ENCODE measurements around the gene LPIN3.

The LPIN3 gene

DNA sequence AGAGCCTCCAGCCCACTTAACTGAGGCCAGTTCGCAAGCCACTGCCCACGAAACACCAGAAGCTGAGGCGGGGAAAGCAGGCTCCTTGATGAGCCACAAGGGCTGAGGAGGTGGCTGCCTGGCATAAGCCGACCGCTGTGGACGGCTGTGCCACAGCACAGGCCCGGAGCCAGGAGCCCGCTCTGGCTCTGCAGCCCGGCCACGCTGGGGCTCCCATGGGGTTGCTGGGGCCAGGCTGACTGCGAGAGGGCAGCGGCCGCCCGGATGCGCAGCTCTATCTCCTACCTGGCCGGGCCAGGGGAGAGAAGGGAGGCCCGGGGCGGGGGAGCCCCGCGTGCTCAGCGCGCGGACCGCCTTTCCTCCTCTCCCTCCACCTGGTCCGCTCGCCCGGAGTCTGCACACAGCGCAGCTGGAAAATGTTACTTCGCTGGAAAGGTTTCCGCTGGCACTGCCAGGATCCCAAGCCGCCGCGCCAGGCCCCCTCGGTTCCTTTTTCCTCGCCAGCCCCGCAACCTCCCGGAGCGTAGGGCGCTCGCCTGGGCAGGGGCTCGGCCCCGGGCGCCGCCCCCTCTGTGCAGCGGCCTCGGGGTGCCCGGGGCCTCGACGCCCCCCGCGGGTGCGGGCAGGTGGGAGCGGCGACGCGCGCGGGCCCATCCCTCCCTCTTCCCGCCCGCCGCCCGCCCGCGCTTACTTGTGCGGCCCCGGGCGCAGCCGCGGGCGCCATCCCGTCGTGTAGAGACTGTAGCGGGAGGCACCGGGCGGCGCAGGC, 25.3 kb downstream of the LPIN3 start:
- no peak for DNase-seq (ENCODE audit: low read depth in 2 of 2)

DNA sequence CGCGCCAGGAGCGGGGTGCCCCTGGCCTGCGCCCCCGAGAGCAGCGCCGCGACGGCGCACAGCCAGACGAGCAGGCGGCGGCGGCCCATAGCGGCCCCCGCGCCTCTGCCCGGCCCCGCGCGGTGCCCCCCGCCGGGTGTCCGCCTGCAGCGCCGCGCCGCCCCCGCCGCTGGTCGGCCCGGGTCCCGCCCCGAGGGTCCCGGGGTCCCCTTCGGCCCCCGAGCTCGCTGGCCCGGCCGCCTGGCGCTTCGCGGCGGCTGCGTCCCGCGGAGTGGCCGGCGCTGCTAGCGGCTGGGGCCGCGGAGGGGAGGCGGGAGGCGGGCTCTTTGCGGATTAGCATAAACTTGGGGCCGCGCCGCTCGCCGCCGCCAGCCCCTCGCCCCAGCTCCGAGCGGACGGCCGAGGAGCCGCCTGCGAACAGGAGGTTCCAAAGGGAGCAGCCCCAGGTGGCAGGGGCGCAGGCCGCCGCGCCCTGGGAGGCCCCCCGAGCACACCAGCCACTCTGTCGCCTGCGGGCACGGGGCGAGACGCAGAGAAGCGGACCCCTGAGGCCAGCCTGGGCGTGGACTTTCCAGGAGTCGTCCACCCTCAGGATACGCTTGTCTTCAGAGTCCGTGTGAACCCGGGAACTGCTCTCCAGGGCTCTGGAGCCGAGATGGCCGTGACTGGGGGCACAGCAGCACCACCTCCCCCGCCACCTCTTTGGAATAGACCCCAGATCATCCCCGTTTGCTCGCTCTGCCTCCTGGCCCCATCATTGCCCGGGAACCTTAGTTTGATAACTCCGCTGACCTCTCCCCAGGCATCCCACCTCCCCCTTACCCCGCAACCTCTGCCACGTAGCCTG, 26.1 kb downstream of the LPIN3 start, which contains the start of gene EMILIN3:
Gene EMILIN3 (minus strand): TSS at position 273 of the 847 bp plus-strand sequence. CDS start 184 bp downstream, at position 89.
- no peak for DNase-seq (ENCODE audit: low read depth in 2 of 2)

DNA sequence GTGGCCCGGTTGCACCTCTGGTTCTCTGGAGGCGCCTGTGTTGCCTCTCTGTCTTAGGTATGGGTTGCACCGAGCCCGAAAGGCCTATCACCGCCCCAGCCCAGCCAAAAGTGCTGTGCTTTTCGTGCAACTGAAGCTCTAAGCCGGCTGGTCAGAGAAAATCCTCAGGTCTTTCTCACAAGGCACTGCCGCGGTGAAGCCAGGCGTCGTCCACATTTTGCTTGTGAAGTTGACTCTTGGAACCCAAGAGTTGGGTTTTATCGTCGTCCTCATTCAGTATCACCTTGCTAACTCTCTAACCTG, 26.7 kb downstream of the LPIN3 start:
- DNase-seq (ENCODE audit: low read depth in 2 of 2): no peak

DNA sequence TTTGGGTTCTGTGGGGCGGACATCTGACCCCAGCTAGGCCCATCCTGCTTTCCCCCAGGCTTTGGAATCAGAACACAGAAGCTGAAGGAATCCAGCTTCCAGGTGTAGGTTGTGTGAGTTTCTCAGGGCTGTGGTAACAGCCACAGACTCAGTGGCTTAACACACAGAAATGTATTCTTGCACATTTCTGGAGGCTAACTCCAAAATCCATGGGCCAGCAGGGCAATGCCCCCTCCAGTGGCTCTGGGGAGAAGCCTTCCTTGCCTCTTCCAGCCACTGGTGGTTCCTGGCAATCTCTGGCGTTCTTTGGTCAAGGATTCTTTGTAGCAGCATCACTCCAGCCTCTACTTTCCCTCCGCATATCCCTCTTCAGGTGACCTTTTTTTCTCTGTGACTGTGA, 27.3 kb downstream of the LPIN3 start:
- DNase-seq (ENCODE audit: low read depth in 2 of 2): no peak

DNA sequence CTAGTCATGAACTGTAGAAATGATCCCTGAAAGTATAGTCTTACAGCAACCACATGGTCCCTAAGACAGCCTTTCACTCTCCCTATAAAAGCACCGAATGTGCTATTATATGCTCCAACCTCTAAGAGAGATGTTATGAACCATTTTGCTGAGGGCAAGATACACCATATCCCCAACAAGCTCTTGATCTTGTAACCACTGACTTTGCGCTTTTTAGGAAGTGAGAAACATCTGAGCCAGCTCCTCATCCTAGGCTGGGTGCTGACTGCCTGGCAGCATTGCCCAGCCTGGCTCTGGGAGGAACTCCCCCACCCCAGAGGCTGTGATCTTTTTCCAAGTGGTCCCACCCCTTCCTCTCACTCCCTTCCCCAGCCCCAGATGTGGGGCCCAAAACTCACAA, 29.1 kb downstream of the LPIN3 start:
- no peak for DNase-seq (ENCODE audit: low read depth in 2 of 2)

DNA sequence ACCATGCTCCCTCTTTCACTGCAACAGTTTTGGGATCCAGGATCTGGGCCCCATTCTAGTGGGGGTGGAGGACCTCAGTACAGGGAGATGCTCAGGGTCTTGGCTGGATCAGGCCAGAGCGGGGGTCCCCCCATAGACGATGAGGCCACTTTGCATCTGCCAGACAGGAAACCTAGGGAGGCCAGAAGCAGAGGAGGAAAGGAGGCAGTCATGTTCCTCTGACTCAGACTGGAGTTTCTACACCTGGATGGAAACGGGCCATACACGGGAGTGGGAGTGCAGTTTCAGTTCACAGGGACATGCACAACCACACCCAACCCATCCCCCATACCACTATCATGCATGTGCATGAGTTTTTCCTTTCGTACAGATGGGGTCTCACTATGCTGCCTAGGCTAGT, 29.6 kb downstream of the LPIN3 start:
- no peak for DNase-seq (ENCODE audit: low read depth in 2 of 2)

DNA sequence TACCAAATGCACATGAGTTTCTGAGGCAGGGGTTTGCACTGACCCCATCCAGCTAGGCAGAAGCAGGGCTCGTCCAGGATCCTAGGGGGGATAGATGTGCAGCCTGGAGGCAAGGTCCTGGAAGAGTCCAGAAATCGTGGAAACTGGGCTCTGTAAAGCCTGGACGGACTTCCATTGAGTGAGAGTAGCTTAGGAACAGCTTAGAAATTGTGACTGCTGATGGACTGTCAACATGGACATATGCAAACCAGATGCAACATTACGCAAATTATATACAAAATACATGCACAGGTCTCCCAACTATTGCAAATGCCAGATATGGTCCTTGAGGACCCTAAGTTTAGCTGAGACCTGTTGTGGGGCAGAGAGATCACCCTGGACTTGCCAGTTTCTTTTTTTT, 30.8 kb downstream of the LPIN3 start:
- DNase-seq (ENCODE audit: low read depth in 2 of 2): no peak

DNA sequence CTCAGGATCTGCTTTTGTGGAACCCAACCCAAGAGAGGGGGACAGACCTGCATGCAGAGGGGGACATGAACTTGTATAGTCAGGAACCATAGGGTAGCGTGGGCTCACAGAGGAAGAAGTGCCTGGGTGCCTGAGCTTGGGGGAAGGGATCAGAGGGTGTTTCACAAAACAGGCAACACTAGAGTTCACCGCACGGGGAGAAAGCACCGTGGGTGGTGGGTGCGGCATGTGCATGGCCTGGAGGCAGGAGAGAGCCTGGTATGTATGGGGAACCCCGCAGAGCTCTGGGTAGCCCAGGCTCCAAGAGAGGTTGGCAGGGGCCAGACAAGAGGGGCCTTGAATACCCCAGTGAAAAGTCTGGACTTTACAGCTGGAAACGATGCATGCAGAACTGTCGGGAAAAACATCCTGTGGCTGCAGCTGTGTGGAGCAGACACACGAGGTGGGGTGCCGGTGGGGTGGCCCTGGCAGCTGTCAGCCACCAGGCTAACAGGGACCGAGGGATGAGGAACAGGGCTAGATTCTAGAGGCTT, 32.7 kb downstream of the LPIN3 start:
- DNase-seq (ENCODE audit: low read depth in 2 of 2): no peak

DNA sequence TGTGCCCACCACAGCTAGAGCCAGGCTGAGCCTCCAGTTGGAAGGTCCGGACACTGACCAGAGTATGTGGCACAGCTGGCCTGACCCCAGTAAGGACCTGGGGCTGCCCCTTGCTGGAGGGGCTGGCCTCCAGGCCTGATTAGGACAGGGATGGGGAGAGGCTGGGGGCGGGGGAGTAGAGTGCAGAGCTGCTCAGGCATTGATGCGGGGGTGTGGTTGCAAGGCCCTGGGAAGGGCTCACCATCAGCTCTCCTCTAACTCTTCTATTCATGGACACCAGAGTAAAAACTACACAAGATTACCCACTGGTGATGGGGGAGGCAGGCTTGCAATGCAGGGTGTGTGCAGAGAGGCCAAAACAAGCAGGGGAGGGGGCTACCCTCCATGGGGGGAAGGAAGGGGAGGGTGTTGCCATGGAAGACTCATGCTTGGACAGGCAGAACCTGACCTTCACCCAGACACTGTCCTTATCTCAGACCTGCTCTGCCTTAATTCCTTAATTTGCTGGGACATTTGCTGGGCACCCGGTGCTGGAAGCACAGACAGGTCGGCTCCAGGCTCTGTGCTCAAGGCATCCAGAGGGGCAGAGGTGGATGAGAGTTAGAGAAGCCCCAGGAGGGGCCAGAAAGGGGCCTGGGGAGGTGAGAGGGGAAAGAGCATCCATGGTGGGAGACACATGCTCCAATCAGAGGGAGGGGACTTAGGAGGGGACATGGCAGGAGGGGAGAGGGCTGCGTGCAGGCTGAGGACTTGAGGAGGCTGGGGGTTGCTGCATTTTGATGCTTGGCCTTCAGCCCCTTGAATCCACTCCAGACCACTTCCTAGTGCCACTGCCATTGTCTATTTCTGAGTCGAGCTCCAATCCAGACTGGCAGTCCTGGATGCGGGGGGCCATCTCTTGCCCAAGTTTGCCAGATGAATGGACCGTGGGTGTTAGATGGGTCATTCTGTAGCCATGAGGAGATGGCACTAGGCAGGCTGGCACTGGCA, 33.6 kb downstream of the LPIN3 start:
- no peak for DNase-seq (ENCODE audit: low read depth in 2 of 2)

DNA sequence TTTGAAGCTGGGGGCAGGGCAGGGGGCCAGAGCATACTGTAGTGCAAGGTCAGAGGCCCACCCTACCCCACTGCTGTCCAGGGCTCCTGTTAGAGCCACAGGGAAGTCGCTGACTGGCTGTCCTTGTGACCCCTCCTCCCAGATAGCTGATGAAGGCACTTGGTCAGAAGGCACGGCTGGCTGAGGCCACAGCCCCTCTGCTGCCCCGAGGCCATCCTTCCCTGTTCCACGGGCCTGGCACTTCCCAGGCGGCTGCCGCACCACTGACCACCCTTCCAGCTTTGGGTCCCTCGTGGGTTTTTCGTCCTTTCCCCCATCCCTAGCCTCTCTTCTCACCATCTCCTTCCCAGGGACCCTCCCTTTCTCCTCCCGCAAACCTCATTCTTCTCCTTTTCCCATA, 35.2 kb downstream of the LPIN3 start:
- DNase-seq (ENCODE audit: low read depth in 2 of 2): no peak

DNA sequence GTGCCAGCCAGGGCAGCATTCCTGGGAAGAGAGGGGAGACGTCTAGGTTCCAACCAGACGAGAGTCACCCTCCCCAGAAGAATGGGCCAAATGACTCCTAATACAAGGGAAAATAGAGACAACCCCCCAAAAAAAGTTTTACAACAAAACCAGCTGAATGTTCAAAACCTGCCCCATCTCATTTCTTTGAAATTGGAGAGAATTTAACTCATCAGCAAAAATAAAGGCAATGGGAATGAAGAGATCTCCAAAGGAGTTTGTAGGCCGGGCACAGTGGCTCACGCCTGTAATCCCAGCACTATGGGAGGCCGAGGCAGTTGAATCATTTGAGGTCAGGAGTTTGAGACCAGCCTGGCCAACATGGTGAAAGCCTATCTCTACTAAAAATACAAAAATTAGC, 35.7 kb downstream of the LPIN3 start:
- DNase-seq (ENCODE audit: low read depth in 2 of 2): no peak

DNA sequence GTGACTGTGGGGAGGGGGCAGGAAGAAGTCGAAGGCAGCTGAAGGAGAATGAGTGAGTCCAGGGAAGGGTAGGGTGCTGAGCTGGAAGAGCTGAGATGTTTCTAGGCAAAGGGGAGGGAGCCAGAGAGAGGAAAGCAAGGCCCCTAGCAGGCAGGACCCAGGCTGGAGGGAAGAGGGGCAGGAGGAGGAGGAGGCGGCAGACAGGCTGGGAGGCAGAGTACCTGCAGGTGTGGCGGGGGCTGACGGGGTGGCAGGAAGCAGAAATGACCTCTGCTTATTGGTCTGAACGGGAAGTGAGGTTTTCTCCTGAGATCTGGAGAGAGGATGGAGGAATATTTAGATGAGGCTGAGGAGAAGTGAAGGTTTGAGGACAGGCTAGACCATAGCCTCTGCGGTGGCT, 36.7 kb downstream of the LPIN3 start:
- no peak for DNase-seq (ENCODE audit: low read depth in 2 of 2)

DNA sequence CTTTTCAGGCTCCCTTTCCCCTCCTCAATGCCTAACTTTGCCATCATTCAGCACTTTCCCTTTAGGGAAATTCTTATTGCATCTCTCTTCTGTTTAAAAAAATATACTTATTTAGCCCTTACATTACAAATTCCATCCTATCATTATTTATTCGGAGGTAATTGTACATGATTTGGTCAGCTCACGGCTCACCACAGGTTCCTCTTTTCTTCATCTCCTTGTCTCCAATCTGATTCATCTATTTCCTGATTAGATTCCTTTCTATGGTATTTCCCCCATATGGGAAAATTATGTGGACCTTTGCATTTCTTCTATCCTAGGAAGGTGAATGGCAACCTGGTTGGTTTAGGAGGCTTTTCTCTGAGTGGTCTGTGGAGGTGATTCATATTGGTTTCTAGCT, 38.9 kb downstream of the LPIN3 start:
- no peak for DNase-seq (ENCODE audit: low read depth in 2 of 2)

DNA sequence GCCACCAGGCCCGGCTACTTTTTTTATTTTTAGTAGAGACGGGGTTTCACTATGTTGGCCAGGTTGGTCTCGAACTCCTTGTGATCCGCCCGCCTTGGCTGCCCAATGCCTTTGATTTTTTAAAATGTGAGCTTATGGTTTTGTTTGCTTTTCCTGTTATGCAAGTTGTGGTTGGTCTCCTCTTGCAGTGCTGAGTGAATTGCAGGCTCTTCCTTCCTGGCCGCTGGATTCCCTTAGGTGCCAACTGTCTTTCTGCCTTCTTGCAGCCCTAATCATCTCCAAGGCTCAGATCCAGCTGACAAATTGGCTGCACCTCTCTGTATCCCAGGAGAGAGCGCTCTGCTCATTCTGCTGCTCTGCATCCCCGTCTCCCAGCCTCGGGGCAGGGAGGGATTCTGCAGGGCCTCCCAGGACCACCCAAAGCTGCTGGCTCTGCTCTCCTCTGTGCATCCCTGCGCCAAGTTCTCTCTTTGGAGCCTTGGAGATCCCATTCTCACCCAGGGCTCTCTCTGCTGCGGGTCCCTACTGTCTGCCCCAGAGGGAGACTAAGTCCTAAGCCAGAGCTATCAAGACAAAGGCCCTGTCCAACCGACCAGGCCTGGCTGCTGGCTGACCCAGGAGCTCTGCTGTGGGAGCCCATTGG, 40.1 kb downstream of the LPIN3 start:
- no peak for DNase-seq (ENCODE audit: low read depth in 2 of 2)

DNA sequence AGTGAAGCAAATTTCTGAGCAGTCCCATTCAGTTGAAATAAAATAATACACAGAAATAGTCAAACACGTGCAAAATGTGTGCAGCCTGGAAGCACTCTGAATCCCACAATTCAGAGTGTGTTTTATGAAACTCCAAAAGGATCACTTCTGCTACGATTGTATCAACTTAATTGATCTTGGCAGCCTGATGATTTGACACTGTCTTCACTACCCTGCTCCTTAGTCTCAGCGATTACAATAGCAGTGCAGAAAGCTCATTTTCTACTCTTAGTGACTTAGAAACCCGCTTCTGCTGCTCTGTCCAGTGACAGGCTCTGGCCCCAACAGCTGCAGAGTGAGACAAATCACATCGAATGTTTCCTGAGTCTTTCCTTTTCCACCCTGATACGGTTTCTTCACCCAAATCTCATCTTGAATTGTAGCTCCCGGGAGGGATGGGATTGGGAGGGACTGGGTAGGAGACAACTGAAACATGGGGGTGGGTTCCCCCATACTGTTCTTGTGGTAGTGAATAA, 42.2 kb downstream of the LPIN3 start:
- DNase-seq (ENCODE audit: low read depth in 2 of 2): no peak

DNA sequence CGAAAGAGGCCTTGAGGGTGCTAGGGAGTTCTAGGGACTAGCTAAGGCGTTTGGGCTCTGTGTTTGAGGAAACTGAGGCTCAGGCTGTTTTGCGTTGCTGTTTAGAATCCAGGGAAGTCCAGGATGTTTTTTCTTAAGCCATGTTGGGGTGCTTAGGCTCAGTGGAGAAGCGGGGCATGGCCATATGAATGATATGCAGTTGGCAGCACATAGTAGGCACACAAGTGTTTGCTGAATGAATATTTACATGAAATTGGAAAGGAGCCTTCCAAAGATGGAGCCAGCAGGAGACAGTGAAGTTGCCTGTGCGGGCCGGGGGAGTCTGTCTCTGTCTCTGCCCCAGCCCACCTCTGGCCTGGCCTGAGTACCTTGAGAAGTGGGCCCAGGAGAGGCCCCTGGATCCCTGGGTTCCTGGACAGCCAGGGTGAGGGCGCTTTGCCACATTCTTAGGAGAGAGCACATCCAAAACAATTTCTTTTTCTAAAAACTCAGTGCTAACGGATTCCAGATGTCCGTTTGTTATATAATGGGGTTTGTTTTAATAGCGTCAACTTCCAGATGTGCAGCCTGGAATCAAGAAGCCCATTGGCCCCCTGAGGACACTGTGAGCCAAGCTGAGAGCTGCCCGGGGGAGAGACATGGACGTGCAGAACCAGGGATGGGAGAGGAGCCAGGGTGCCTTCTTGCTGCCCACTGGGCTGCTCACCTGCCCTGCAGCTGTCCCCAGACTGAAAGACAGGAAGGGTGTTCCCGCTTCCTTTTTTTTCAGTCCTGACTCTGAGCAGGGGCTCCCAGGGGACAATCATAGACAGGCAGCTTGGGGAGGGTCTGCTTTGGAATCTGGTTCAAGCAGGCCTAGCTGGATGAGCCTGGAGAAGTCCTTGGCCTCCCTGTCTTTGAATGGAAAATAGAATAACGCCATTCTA, 46.1 kb downstream of the LPIN3 start:
- DNase-seq (ENCODE audit: low read depth in 2 of 2): no peak

DNA sequence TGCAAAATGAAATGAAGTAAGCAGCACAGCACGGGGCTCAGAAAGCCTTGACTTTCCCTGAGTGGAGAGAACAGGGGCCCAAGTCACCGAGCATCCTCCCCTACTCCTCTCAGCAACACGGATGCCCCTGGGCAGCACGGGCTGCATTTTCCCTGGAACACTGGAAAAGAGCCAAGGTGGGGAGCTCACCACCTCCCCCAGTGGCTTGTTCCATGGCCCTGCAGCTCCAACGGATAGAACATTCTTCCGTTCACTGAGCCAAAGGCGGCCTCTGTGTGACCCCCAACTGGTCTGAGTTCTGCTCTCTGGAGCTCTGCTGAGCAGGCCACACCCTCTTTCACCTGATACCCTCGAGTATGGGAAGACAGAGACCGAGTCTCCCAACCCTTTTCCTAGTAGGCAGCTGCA, 46.8 kb downstream of the LPIN3 start:
- no peak for DNase-seq (ENCODE audit: low read depth in 2 of 2)

DNA sequence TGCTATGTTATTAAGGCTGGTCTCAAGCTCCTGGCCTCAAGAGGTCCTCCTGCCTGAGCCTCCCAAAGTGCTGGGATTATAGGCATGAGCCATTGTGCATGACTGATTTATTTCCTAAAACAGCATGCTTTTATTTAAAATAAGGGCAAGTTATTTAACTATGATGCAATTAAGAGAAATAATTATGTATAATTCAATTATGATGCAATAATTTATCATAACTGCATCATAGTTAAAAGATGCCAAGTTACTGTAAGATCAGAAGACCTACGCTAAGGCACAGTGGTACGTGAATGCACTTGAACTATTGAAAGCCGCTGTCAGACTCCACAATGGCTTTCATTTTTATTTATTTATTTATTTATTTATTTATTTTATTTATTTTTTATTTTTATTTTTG, 50.3 kb downstream of the LPIN3 start:
- no peak for DNase-seq (ENCODE audit: low read depth in 2 of 2)

DNA sequence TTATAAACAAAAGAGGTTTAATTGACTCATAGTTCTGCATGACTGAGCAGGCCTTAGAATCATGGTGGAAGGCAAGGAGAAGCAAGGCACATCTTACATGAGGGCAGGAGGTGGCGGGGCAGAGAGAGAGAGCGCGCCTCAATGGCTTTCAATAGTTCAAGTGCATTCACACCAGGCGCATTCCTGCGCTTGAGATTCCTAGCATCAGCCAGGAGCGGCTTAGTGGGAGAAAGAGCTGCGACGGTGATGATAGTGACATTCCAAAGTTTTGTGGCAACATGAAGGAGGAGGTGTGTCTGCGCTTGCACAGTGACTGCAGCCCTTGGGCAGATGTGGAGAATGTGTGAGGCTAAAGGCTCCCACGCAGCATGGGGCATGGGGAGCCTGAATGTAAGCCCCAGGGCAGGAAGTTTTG, 51.0 kb downstream of the LPIN3 start:
- no peak for DNase-seq (ENCODE audit: low read depth in 2 of 2)

DNA sequence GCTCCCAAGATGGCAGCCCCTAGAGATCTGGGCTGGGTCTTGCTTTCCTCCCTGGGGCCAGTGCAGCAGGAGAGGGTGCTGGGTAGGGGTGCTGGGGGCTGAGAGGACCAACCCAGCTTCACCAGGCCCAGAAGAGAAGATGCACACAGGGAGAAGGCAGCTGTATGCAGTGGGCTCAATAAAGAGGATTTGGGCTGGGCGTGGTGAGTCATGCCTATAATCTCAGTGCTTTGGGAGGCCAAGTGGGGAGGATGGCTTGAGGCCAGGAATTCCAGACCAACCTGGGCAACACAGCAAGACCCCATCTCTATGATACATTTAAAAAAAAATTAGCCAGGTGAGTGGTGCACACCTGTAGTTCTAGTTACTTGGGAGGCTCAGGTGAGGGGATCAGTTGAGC, 51.7 kb downstream of the LPIN3 start:
- DNase-seq (ENCODE audit: low read depth in 2 of 2): no peak
